Progenitor cell of endocrine pancreas (in vitro differentiated cells): ENCODE data around the gene HMG20A. TPM values are rescaled to one million over a fixed set of nuclear protein-coding genes. Genes with fewer than 3 reads are reported as not detected.

Source experiments
- DNase-seq: peaks from one replicate; pipeline ENCODE4 v3.0.0; 2021; ENCODE audit warnings: low spot score; ENCODE audit not compliant: unreplicated experiment
- H3K27ac Mint-ChIP-seq: 2 replicates; pipeline ENCODE4 v1.8.0; 2021; ENCODE audit warnings: mild to moderate bottlenecking, moderate library complexity, mixed read lengths
- H3K27me3 Mint-ChIP-seq: 2 replicates; pipeline ENCODE4 v1.8.0; 2021; ENCODE audit warnings: mixed read lengths
- H3K36me3 Mint-ChIP-seq: 2 replicates; pipeline ENCODE4 v1.8.0; 2022; ENCODE audit warnings: mixed read lengths; ENCODE audit not compliant: insufficient read depth
- H3K4me1 Mint-ChIP-seq: 2 replicates; pipeline ENCODE4 v1.8.0; 2021; ENCODE audit warnings: low read depth, mixed read lengths
- H3K4me3 Mint-ChIP-seq: 2 replicates; pipeline ENCODE4 v1.8.0; 2021; ENCODE audit warnings: low read depth, mild to moderate bottlenecking, moderate library complexity, mixed read lengths
- H3K9me3 Mint-ChIP-seq: 2 replicates; pipeline ENCODE4 v1.8.0; 2021; ENCODE audit warnings: low read depth, mixed read lengths
- long read RNA-seq: library from polyadenylated mRNA; unstranded; transcript quantifications from one replicate; pipeline ENCODE4 v2.0.0, GENCODE V29; 2020
- total RNA-seq: library from RNA; stranded (reverse); gene quantifications from 2 replicates; pipeline ENCODE4 v1.2.1, GENCODE V29; 2021
- TF ChIP-seq, protein P1 (sequence below): fragments of 200-600 bp; sonication (generic); IDR thresholded peaks from one replicate; pipeline ENCODE4 v1.5.0; 2021; ENCODE audit warnings: antibody characterized with exemption, mild to moderate bottlenecking; ENCODE audit not compliant: unreplicated experiment

The HMG20A gene
- total RNA-seq = 46.0 and 52.2 TPM in 2 replicates
- long read RNA-seq, full-length matches to known transcripts = 84 of 132 reads
- long read RNA-seq, partial matches to known transcripts = 41 of 132 reads
- long read RNA-seq, other reads (novel, unspliced or antisense) = 7 of 132 reads

DNA sequence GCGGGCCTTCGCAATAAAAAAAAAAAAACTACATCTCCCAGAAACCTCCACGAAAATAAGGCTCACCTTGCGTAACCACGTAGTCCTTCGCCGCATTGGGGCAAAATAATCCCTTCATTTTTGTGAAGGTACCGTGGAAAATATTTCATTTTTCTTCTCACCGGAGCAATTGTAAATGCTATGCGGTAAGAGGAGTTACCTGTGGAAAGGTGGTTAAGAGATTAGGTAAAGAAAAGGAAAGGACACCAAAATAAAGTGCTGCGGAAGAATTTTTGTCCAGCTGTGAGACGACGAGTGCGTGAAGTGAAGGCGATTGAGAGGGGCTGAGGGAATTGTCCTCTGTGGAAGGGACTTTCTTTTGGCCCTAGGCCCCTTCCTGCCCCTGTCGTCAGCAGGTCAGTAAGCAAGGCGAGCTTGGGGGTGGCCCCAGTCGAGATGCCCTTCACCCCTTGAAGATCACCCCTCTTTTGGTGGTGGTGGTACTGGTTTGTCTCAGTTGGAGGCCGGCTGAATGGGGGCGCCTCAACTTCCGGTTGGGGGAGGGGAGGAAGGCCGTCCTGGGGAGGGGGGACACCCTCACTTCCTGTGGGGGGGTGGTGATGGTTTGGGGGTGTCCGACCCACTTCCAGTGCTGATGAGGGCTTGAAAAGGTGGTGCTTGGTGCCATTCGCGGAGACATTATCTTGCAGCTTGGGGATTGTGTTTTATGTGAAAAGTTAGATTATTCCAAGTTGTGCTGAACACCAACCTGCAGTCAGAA is at the start of gene HMG20A:
TSS of gene HMG20A (plus strand) at position 279 of the 760 bp plus-strand sequence. CDS start 37,520 bp downstream, outside the sequence.
- TF ChIP-seq, protein P1, sequence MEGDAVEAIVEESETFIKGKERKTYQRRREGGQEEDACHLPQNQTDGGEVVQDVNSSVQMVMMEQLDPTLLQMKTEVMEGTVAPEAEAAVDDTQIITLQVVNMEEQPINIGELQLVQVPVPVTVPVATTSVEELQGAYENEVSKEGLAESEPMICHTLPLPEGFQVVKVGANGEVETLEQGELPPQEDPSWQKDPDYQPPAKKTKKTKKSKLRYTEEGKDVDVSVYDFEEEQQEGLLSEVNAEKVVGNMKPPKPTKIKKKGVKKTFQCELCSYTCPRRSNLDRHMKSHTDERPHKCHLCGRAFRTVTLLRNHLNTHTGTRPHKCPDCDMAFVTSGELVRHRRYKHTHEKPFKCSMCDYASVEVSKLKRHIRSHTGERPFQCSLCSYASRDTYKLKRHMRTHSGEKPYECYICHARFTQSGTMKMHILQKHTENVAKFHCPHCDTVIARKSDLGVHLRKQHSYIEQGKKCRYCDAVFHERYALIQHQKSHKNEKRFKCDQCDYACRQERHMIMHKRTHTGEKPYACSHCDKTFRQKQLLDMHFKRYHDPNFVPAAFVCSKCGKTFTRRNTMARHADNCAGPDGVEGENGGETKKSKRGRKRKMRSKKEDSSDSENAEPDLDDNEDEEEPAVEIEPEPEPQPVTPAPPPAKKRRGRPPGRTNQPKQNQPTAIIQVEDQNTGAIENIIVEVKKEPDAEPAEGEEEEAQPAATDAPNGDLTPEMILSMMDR = no peak
- peak within 1 kb of the TSS; percentile 99 for H3K27ac Mint-ChIP-seq
- no peaks in the 10 kb centered on the region for H3K36me3 Mint-ChIP-seq
- DNase-seq = peak; percentile 43
- H3K27me3 Mint-ChIP-seq = no peaks in the 10 kb centered on the region
- no peaks in the 10 kb centered on the region for H3K9me3 Mint-ChIP-seq
- peak within 1 kb of the TSS; percentile 97 for H3K4me3 Mint-ChIP-seq
- H3K4me1 Mint-ChIP-seq = peaks cover 33% of the 10 kb centered on the region

GRCh38 chr15:77371850-77372563 is 48.7 kb upstream of the HMG20A start:
- Mint-ChIP-seq H3K27me3 (no peaks in the 10 kb centered on the region), H3K4me3 (no peak overlapping the region), H3K27ac (no peak overlapping the region), H3K9me3 (no peaks in the 10 kb centered on the region), H3K4me1 (peaks cover 2% of the 10 kb centered on the region), H3K36me3 (no peaks in the 10 kb centered on the region)
- TF ChIP-seq, protein P1 = no peak
- DNase-seq = no peak

GRCh38 chr15:77373441-77373840 is 47.2 kb upstream of the HMG20A start:
- H3K4me1 Mint-ChIP-seq = peaks cover 2% of the 10 kb centered on the region
- no peaks in the 10 kb centered on the region for H3K9me3 Mint-ChIP-seq
- H3K36me3 Mint-ChIP-seq = no peaks in the 10 kb centered on the region
- TF ChIP-seq, protein P1 = no peak
- no peak overlapping the region for H3K4me3 Mint-ChIP-seq
- H3K27ac Mint-ChIP-seq = no peak overlapping the region
- H3K27me3 Mint-ChIP-seq = no peaks in the 10 kb centered on the region
- no peak for DNase-seq

DNA sequence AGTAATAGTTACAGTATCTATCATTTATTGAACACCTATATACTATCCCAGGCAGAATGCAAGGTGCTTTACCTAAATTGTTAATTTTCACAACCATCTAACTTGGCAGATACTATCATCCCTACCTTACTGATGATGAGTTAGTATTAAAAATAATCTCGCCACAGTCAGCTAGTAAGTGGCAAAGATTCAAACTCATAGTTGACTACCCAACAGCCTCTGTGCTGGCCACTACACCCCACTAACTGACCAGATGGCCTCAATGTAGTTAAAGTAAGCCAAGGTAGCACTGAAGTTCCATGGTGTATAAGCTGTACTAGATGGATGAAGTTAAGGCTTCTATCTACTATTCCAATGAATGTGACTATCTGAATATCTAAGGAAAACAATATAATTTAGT is 45.6 kb upstream of the HMG20A start:
- no peaks in the 10 kb centered on the region for H3K27me3 Mint-ChIP-seq
- DNase-seq = no peak
- H3K4me3 Mint-ChIP-seq = no peak overlapping the region
- H3K4me1 Mint-ChIP-seq = peaks cover 10% of the 10 kb centered on the region
- no peaks in the 10 kb centered on the region for H3K9me3 Mint-ChIP-seq
- H3K36me3 Mint-ChIP-seq = no peaks in the 10 kb centered on the region
- no peak overlapping the region for H3K27ac Mint-ChIP-seq
- TF ChIP-seq, protein P1 = no peak

DNA sequence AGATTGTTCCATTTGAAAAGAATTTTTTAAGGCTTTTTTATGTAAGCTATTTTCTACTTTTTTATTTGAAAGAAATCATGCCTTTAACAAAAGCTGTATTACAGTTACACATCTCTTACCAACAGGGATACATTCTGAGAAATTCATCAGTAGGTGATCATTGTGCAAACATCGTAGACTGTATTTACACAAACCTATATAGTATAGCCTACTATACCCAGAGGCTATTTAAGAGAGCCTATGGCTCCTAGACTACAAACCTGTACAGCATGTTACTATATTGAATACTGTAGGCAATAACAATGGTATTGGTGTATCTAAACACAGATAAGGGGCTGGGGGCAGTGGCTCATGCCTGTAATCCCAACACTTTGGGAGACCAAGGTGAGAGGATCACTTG is 43.9 kb upstream of the HMG20A start:
- no peaks in the 10 kb centered on the region for H3K36me3 Mint-ChIP-seq
- H3K4me3 Mint-ChIP-seq = no peak overlapping the region
- DNase-seq = no peak
- H3K27me3 Mint-ChIP-seq = no peaks in the 10 kb centered on the region
- TF ChIP-seq, protein P1 = no peak
- no peak overlapping the region for H3K27ac Mint-ChIP-seq
- peaks cover 15% of the 10 kb centered on the region for H3K4me1 Mint-ChIP-seq
- no peaks in the 10 kb centered on the region for H3K9me3 Mint-ChIP-seq
